Panc1 (cell line): Measurements from ENCODE around the gene QRICH1.

Source experiments
- SIN3A ChIP-seq: IDR thresholded peaks from 2 replicates; pipeline ENCODE4 v1.6.1; 2012; ENCODE audit warnings: low read depth, mild to moderate bottlenecking, low read length, moderate library complexity, borderline replicate concordance; ENCODE audit not compliant: insufficient read depth
- TCF7L2 ChIP-seq: IDR thresholded peaks from 2 replicates; pipeline ENCODE4 v1.6.1; 2011; ENCODE audit warnings: mild to moderate bottlenecking, low read depth, low read length, inconsistent platforms
- TF ChIP-seq, protein P1 (sequence below): fragments of 450-650 bp; IDR thresholded peaks from 2 replicates; pipeline ENCODE4 v1.5.1; 2017; ENCODE audit warnings: mild to moderate bottlenecking
- TF ChIP-seq, protein P2 (sequence below), 2 experiments: IDR thresholded peaks; 2 replicates each; pipeline ENCODE4 v1.6.1; 2011 to 2012; ENCODE audit warnings: low read depth in 2 of 2, control low read depth in 1 of 2, low read length in 1 of 2, mild to moderate bottlenecking in 1 of 2, moderate library complexity in 1 of 2; ENCODE audit not compliant: insufficient read depth in 1 of 2

DNA sequence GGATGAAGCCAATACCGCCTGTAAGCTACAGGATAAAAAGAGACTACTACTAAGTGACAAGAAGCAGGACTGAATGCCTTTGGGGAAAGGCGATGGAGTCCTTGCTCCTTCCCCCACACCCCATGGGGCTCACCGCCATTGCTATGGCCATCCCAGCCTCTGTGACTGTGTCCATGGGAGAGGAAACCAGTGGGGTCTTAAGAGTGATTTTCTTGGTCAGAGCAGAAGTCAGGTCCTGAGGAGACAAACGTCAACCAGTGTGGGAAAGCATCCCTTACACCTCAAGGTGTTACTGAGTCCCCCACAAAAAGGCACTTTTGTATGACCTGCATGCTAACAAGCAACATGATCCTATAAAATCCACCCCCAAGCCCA is 65.6 kb downstream of the QRICH1 start:
- TF ChIP-seq, protein P1, sequence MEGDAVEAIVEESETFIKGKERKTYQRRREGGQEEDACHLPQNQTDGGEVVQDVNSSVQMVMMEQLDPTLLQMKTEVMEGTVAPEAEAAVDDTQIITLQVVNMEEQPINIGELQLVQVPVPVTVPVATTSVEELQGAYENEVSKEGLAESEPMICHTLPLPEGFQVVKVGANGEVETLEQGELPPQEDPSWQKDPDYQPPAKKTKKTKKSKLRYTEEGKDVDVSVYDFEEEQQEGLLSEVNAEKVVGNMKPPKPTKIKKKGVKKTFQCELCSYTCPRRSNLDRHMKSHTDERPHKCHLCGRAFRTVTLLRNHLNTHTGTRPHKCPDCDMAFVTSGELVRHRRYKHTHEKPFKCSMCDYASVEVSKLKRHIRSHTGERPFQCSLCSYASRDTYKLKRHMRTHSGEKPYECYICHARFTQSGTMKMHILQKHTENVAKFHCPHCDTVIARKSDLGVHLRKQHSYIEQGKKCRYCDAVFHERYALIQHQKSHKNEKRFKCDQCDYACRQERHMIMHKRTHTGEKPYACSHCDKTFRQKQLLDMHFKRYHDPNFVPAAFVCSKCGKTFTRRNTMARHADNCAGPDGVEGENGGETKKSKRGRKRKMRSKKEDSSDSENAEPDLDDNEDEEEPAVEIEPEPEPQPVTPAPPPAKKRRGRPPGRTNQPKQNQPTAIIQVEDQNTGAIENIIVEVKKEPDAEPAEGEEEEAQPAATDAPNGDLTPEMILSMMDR: no peak
- TF ChIP-seq SIN3A (no peak), TCF7L2 (no peak)
- TF ChIP-seq, protein P2, sequence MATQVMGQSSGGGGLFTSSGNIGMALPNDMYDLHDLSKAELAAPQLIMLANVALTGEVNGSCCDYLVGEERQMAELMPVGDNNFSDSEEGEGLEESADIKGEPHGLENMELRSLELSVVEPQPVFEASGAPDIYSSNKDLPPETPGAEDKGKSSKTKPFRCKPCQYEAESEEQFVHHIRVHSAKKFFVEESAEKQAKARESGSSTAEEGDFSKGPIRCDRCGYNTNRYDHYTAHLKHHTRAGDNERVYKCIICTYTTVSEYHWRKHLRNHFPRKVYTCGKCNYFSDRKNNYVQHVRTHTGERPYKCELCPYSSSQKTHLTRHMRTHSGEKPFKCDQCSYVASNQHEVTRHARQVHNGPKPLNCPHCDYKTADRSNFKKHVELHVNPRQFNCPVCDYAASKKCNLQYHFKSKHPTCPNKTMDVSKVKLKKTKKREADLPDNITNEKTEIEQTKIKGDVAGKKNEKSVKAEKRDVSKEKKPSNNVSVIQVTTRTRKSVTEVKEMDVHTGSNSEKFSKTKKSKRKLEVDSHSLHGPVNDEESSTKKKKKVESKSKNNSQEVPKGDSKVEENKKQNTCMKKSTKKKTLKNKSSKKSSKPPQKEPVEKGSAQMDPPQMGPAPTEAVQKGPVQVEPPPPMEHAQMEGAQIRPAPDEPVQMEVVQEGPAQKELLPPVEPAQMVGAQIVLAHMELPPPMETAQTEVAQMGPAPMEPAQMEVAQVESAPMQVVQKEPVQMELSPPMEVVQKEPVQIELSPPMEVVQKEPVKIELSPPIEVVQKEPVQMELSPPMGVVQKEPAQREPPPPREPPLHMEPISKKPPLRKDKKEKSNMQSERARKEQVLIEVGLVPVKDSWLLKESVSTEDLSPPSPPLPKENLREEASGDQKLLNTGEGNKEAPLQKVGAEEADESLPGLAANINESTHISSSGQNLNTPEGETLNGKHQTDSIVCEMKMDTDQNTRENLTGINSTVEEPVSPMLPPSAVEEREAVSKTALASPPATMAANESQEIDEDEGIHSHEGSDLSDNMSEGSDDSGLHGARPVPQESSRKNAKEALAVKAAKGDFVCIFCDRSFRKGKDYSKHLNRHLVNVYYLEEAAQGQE (IDR thresholded peaks at IDR 0.05; ENCODE audit: insufficient read depth in 1 of 2, low read depth in 2 of 2, low read length in 1 of 2): no peak
